HCT116 (cell line): ENCODE data around the gene KIAA0825.

Source experiments
- JUND ChIP-seq: IDR thresholded peaks from 2 replicates; pipeline ENCODE4 v1.6.1; 2012
- POLR2A ChIP-seq: IDR thresholded peaks from 2 replicates; pipeline ENCODE4 v1.7.0; 2011; ENCODE audit warnings: borderline replicate concordance; ENCODE audit not compliant: insufficient read depth, insufficient read length; ENCODE audit errors: extremely low read depth
- POLR2AphosphoS5 ChIP-seq: IDR thresholded peaks from 2 replicates; pipeline ENCODE4 v1.6.1; 2011; ENCODE audit warnings: mild to moderate bottlenecking, low read depth, low read length, moderate library complexity
- SIN3A ChIP-seq: IDR thresholded peaks from 2 replicates; pipeline ENCODE4 v1.6.1; 2012; ENCODE audit warnings: low read depth
- ZNF274 ChIP-seq: fragments of 200-500 bp; sonication (Bioruptor generic); IDR thresholded peaks from 2 replicates; pipeline ENCODE4 v1.6.1; 2014; ENCODE audit warnings: mild to moderate bottlenecking, low read depth, low read length, inconsistent platforms
- TF ChIP-seq, protein P1 (sequence below): IDR thresholded peaks from 2 replicates; pipeline ENCODE4 v1.6.1; 2012
- TF ChIP-seq, protein P2 (sequence below), 3 experiments: fragments of 200-600 bp in 1 of 3; sonication (generic) in 1 of 3; IDR thresholded peaks in 2 of 3; conservative IDR thresholded peaks in 1 of 3; 2 replicates each; pipeline ENCODE4 v1.5.1; 2012 to 2017; ENCODE audit warnings: low read depth in 2 of 3, low read length in 2 of 3, antibody characterized with exemption in 1 of 3, borderline replicate concordance in 1 of 3, control low read depth in 1 of 3, mild to moderate bottlenecking in 1 of 3, mixed read lengths in 1 of 3, mixed run types in 1 of 3, moderate library complexity in 1 of 3; ENCODE audit not compliant: insufficient read depth in 1 of 3

DNA sequence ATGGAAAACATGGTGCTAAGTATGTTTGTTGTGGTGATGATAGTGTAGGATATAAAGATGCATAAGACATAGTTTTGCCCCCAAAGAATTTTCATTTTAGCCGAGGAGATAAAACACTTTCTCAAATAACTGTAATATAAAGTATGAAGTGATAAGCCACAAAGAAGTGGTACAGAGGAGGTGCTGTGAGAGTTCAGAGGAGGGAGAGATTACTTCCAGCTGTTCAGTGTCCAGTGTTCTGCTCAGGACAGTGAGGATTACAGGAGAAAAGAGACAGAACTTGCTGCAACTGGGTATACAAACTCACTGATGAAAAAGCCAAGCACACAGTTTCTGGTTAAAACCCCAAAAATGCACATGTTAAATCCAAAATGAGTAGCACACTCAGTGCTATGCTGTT, 309.3 kb downstream of the KIAA0825 start:
- TF ChIP-seq, protein P1, sequence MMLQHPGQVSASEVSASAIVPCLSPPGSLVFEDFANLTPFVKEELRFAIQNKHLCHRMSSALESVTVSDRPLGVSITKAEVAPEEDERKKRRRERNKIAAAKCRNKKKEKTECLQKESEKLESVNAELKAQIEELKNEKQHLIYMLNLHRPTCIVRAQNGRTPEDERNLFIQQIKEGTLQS = no peak
- TF ChIP-seq, protein P2, sequence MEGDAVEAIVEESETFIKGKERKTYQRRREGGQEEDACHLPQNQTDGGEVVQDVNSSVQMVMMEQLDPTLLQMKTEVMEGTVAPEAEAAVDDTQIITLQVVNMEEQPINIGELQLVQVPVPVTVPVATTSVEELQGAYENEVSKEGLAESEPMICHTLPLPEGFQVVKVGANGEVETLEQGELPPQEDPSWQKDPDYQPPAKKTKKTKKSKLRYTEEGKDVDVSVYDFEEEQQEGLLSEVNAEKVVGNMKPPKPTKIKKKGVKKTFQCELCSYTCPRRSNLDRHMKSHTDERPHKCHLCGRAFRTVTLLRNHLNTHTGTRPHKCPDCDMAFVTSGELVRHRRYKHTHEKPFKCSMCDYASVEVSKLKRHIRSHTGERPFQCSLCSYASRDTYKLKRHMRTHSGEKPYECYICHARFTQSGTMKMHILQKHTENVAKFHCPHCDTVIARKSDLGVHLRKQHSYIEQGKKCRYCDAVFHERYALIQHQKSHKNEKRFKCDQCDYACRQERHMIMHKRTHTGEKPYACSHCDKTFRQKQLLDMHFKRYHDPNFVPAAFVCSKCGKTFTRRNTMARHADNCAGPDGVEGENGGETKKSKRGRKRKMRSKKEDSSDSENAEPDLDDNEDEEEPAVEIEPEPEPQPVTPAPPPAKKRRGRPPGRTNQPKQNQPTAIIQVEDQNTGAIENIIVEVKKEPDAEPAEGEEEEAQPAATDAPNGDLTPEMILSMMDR (IDR thresholded peaks at IDR 0.05 in 2 of 3, conservative IDR thresholded peaks at IDR 0.05 in 1 of 3; ENCODE audit: borderline replicate concordance in 1 of 3, insufficient read depth in 1 of 3, low read depth in 2 of 3, low read length in 2 of 3) = no peak
- TF ChIP-seq POLR2AphosphoS5 = no peak
- TF ChIP-seq SIN3A = no peak
- TF ChIP-seq POLR2A = no peak
- no peak for TF ChIP-seq JUND
- no peak for TF ChIP-seq ZNF274
